GM21367 (cell line): ENCODE measurements around the gene CABLES1.

Experiments used
- ATAC-seq: cut with Tn5 transposase; IDR thresholded peaks from one replicate; pipeline ENCODE4 v1.9.1; 2021; ENCODE audit not compliant: unreplicated experiment

CABLES1 gene

DNA sequence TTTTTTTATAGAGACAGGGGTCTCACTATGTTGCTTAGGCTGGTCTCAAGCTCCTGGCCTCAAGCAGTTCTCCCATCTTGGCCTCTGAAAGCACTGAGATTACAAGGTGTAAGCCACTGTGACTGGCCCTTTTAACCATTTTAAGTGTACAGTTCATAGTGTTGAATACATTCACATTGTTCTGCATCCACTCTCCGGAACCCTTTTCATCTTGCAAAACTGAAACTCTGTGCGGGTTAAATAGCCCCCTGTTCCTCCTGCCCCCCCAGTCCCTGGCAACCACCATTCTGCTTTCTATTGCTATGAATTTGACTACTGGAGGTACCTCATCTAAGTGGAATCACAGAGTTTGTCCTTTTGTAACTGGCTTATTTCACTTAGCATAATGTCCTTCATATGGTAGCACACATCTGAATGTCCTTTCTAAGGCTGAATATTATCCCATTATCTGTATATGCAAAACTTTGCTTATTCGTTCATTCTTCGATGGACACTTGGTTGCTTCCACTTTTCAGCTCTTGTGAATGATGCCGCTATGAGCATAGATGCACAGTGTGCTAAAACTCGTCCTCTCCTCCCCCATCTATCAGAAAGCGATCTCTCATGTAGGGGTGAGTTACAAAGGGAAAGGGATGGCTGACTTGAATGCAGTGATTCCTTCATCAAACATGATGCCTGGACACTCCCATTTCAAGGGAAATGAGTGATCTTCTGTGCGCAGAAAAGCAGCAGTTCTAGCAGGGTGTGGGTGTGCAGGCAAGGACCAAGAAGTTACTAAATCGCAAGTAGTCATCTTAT is 30.2 kb downstream of the CABLES1 start:
- no peak for ATAC-seq

DNA sequence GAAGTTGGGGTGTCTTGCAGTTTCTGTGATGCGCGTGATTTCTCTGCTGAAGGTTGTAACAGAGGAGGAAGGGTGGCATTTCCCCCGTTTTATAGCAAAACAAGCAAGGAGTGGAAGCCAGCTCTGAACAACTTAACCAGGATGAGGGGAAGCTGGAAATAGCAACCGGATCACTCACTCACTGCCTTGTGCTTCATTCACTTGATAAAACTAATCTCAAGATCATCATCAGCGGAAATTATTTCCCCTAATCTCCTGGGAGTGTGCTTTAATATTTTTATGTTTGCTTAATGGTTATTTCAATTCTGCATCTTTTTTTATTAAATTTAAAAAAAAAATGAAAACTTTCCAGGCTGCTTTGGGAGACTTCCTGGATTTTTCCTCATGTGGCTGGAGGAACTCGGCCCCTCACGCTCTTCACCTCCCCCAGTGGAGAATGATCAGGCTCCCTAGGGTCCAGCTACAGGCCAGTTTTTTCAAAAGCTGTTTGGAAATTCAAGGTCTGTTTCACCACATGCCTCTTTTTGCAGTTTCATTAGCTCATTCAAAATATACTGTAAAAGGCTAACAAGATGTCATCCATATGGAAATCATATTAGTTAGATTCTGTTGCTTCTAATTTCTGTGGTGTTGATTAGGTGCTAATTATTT is 31.7 kb downstream of the CABLES1 start:
- ATAC-seq: no peak

DNA sequence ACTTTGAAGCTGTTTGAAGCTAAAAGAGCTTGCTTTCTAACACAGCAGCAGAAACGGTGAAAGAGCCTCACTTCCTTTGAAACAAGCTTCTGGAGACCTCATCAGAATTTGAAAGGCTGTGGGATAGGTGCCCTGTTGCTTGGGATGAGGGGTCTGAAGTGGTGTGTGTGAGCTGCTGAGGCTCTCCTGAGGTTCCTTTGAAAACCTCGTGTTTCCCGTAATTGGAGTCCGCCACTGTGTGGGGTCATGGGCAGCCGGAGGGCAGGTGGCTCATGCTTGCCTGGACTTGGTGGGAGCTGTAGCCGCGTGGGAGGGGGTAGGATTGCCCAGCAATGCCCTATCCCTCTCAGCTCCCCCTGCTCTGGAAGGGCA is 34.4 kb downstream of the CABLES1 start:
- no peak for ATAC-seq

DNA sequence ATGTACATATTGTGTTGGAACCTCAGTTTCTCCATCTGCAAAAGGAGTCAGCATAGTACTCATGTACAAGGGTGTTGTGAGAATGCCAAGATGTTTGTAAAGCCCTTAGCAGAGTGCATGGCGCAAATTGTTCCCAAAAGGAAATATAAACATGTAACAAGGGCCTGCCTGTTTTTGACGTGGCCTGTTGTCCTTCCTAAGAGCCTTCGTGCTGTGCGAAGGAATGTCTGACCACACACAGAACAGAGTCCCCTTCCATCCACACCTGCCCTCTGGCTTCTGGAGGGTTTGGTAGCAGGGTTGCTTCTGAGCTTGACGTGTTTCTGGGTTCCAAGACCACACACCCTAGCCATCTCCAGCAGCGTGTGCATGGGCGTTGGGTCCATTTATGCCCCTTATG is 34.9 kb downstream of the CABLES1 start:
- no peak for ATAC-seq

DNA sequence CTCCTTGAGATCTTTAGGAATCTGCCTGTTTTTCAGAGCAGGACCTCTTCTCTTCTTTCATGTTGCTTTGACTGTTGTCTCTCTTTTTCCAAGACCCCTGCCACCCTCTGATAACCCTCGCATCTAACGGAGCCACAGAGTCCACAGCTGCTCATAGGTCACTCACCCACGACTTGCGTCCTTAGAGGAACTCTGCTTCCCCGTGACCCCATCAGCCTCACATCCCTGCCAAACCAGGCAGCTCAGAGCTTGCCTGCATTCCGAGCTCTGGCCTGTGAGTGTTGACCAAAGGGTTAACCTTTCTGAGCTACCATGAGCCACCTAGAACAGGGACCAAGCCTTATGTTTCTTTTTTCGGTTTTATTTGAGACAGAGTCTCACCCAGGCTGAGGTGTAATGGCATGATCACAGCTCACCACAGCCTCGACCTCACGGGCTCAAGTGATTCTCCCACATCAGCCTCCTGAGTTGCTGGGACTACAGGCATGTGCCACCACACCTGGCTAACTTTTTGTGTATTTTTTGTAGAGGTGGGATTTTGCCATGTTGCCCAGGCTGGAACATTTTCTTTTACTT is 36.4 kb downstream of the CABLES1 start:
- no peak for ATAC-seq

DNA sequence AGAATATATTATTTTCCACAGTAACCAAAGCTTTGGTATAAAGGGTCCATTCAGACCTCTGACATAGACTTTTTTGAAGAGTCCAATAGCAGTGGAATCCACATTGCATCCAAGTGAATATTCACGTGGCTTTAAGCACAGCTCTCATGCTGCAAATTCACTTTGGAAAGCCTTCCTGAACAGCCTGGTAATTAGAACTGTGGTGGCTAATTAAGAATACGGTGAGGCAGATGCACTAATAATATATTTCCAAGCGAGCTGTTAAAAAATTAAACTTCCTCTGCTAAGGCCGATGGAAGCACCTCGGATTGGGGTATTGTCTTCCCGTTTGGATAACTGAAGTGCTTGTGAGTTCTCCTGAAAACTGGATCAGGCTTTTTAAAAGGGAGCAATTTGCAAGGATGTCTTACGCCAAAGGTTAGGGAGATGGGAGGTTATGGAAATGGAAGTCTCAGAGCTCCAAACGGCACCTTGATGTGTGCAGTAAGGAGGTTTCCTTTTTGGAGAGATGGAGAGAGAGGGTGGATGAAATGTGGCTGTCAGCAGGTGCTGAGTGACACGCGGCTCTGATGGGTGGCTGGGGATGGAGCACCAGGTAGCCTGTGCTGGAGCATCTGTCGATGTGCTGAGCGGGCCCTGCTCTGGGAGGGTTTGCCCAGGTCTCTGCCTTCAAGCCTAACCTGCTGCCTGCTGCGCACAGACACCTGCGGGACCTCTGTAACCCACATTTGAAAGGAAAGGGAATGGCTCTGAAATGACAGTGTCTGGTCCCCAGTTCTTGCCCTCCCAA is 37.5 kb downstream of the CABLES1 start:
- ATAC-seq: no peak

DNA sequence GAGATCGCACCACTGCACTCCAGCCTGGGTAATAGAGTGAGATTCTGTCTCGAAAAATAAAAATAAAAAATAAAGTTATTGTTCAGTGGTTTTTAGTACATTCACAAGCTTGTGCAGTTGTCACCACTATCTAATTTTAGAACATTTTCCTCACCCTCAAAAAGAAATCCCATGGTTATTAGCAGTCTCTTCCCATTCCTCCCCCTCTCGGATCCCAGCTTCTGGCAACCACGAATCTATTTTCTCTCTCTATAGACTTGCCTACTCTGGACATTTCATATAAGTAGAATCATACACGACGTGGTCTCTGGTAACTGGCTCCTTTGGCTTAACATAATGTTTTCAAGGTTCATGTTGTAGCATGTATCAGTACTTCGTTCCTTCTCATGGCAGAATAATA is 38.6 kb downstream of the CABLES1 start:
- ATAC-seq: no peak

DNA sequence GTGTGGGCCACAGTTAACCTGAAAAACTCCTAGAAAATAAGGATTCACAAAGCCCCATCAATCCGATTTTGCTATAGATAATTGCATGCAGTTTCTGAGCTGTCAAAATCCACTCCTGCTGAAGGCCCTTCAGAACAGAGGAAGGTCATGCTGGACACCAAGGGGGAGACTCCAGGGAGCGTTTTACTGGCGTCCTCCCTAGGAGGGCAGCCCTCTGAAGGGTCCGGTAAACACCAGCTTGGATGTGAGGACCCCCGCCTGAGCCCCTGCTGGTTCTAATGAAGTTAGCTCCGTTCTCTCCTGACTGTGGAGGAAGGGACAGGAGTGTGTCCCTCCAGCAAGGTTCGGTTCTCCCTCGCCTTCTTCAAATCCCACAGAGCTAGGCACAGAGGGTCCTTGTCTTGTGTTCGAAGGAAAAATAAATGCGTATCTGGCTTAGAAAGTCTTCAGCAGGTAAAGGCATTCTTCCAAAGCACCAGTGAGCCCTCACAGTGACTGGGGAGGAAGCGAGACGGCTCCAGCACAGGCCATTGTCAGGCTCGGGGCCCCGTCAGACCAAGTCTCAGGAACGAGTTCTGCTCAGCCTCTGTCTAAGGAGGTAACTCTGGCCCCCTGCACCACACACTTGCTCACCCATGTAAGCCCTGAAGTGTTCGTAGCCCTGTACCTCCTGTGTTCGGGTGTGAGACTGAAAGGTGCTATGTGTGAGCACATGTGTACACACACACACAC is 41.6 kb downstream of the CABLES1 start:
- ATAC-seq: no peak

DNA sequence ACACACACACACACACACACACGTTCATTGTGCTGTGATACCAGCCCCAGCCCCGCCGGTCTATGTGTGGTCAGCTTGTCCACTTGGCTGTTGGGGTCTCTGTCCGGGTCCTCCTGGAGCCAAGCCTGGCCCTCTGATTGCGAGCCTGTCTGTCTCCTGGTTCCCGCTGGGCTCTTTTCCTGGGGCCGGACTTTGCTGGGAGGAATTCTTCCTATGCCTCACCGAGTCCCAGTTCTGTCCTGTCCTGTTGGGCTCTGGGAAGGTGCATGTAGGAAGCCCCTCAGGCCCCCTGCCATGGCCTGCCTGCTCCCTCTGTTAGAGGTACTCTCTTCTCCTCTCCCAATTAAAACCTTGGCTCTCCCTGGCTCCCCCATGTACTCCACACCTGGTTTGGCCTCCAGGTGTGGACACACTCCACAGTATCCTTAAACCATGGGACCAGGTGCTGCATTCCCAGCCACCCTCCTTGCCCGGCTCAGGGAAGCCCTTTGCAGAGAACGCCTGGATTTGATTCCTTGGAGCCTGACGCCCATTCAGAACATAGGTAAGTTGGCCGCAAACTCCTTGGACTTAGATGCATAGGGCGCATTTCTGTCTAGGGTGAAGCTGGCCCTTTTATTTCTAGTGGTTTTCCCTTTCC is 42.3 kb downstream of the CABLES1 start:
- ATAC-seq: no peak

DNA sequence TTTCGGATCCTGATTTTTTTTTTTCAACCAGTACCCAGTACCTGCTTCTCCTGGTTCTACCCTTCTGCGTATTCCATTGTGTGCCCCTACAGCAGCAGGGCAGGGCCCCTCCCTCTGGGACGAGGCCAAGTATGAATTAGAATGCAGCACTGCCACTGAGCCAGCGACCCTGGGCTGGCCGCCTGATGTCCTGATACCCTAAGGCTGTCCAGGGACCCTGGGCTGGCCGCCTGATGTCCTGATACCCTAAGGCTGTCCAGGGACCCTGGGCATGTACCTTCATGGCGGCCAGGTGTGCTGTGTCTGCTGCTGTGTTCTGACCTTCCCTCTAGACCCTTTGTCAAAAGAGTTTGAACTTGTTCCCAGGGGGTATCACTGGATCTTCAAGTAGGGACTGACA is 42.9 kb downstream of the CABLES1 start:
- no peak for ATAC-seq

DNA sequence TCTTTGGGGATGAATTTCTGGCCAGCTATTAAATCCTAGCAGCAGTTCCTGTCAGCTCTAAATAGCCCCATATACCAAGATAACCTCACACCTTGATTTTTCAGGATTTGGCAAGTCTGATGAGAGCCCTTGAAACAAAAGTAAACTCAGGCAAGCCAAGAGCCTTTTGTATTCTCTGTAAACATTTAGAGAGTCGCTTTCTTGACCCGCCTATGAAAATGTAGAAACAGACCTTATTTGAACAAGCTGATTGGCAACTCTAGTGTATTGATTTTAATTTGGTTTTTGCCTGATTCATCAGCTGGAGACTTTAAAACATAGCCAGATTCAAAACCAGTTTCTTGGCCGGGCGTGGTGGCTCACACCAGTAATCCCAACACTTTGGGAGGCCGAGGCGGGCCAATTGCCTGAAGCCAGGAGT is 43.4 kb downstream of the CABLES1 start:
- ATAC-seq: no peak

DNA sequence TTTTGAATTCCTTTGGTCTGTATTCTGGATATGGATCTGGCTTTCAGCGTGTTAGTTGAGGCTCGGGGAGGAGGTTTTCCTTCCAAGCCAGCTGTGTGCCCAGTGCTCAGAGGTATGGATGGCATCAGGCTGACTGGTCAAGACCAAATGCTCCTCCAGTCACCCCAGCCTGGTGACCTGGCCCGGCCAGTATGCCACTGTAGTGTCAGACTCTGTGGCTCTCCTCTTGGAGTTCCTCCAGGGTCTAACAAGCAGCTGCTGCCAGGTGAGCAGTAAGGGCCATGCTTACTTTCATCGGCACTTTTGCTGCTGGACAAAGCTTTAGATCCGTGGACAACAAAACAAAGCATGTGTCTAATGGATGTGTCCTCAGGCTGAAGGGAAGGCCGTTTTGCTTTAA is 44.1 kb downstream of the CABLES1 start:
- no peak for ATAC-seq

DNA sequence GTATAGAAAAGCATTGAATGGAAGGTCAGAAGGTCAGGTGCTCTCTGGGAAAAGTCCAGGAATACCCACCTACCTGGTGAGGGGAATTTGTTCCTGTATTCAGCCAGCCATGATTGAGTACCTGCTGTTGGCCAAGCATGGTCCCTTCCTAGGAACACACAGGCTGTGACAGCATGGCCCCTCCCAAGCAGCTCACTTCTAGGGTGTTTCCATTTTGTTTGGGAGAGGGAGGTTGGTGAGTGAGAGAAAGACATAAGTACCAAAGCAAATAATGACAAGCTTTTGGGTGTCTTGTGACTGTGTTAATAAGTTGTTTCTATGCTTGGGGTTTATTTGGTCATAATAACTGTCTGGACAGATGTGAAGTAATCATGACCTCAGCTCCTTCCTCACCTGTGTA is 46.3 kb downstream of the CABLES1 start:
- ATAC-seq: no peak

DNA sequence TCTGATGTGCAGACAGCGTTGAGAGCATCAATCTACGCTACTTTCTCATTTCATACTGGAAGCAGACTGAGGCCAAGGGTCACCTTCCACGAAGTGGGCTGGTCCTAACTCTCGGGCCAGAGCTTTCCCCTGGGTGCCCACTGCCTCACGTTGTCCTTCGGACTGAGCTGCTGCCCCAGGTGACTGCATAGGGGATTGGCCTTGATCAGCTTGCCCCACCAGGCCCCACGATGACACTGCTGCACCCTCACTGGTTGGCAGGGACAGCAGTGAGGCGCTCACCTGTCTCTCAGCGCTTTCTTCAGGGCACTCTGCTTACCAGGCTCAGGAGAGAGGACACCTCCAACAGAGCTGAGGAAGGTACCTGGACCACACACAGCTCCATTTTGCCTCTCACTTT is 47.3 kb downstream of the CABLES1 start:
- ATAC-seq: no peak

DNA sequence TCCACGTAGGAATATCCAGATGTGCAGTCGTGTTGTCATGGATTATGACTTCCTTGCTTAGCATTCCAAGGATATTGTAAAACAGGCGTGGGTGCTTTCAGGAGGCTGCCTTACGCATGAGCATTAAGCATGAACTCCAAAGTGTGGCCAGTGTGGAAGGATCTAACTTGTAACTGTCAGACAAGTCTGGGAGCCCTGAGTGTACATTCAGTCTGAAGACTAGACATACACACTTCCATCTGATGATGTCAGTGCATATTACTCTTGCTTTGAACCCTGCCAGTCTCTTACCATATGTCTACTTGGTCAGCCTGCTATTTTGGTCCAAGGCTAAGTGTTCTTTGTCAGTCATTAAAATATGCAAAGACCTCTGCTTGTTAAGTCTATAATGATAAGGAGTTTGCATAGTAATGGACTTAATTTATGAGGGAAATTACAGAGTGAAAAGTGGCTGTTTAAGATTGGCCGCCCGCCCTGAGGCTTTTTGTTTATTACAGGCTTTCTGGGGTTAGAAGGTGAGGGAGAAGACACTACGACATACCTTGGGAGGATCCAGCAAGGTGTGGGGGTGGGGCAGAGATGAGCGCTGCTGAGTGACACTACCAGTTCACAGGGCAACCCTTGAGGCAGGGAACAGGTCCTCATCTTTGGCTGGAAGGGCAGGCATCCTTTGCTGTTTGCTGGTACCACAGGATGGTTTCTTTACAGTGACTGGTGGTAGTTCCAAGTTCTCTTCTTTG is 48.3 kb downstream of the CABLES1 start:
- ATAC-seq: no peak

DNA sequence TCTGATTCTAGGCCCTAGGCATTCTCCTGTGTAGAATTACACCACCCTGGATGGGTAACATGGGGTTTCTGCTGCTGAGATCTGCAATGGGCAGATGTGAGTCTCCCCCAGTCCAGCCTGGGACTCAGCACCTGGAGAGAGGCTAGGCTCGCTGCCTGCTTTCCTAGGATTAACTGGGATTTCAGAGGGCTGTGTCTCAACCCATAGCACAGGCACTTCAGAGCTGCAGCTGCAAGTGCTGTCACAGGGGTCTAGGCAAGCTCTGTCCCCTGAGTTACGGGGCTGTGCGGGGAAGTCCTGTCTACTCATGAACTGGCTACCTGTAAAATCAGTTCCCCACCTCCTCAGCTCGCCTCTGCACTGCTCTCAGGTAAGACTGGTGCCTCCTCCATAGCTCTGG is 51.5 kb downstream of the CABLES1 start:
- no peak for ATAC-seq

DNA sequence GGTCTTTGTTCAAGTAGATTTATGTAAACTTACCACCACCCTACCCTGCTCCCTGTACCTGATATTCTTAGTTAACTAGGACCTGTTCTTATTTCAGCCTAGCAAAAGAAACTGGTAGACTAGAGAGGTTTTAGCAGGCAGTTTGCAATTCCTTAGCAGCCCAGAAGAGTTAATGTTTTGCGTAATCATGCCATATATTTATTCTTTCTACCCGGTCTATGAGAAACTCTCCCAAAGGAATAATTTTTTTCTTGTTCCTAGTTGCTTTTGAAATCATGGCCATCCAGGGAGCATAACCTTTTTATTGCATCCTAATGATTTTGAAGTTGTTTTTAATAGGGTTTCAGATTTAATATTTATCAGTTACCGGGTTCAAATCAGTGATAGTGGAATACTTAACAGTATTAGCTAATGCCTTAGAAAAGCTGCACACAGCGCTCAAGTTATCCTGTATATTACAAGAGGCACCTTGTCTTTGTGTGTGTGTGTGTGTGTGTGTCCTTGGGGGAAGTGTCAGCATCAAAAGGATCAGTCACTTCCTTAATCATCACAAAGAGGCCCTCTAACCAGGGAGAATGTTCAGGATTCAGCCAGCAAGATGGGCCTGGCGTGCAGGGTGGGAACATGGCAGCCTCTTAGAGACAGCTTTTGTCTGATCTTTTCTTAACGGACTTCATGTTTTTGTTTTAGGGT is 52.9 kb downstream of the CABLES1 start:
- ATAC-seq: no peak

DNA sequence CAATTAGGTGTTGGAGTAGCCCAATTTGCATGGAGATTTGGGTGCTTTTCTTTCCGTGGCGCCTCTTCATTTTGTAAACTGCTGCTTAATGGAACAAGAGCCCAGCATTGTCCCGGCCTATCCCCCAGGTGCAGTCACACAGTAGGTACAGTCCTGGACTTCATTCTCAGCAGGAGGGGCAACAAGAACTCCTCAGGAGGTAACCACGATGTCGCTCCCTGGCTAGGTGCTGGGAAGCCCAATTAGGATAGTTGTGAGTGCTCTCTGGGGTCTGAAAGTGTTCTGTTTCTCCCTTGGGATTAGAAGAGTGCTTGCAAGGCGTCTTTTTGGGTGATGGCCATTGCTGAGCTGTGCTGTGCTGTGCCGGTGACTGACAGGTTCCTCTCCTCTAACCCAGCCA is 53.8 kb downstream of the CABLES1 start:
- ATAC-seq: no peak
